HUDEP-2 (cell line): ENCODE data around the gene ASB3.
"Not testable (repeated sequence)": the region's sequence is repeated elsewhere in the genome, so short reads cannot be mapped to it uniquely, and the experiment has no call there.

ENCODE experiments used
- DNase-seq, 76 experiments: peaks; one replicate each; lab custom pipeline; 2025; ENCODE audit not compliant: unreplicated experiment in 76 of 76; lab: John Stamatoyannopoulos, UW

The ASB3 gene, protein sequence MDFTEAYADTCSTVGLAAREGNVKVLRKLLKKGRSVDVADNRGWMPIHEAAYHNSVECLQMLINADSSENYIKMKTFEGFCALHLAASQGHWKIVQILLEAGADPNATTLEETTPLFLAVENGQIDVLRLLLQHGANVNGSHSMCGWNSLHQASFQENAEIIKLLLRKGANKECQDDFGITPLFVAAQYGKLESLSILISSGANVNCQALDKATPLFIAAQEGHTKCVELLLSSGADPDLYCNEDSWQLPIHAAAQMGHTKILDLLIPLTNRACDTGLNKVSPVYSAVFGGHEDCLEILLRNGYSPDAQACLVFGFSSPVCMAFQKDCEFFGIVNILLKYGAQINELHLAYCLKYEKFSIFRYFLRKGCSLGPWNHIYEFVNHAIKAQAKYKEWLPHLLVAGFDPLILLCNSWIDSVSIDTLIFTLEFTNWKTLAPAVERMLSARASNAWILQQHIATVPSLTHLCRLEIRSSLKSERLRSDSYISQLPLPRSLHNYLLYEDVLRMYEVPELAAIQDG

DNA sequence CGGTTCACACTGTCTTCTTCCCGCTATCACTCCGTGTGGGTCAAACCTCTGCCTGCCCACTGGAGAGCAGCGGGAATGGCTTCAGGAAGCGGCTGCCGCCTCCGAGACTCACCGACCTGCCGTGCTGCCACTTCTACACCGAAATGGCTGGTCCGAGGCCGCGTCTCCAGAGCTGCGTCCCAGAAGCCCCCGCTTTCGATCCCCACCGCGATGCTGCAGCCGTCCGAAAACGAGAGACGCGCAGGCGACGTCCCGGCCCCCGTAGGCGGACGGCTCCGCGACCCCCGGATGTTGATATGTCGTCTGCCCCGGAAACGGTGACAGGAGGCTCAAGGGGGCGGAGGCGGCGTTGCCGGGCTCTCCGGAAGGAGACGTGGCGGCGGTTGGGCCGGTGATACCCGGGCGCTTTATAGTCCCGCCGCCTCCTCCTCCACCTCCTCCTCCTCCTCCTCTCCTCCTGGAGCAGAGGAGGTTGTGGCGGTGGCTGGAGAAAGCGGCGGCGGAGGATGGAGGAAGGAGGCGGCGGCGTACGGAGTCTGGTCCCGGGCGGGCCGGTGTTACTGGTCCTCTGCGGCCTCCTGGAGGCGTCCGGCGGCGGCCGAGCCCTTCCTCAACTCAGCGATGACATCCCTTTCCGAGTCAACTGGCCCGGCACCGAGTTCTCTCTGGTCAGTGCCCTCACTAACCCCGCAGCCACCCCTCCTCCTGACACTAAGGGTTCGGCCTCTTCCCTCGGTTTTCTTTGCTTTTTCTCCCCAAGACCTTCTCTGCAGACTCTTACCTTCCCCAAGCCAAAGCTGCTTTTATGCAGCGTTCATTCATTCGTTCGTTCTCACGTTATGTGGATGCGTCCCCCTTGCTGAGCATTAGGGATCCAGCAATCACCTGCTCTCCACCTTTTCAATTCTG lies at the start of gene ASB3, which contains the start of gene ERLEC1:
ASB3 (minus strand) TSS at position 249 of the 909 bp plus-strand sequence. CDS start 21,381 bp downstream, outside the sequence.
ERLEC1 (plus strand) TSS at position 340 of the 909 bp plus-strand sequence; CDS start at position 507, 167 bp downstream.
- DNase-seq: peak in 73 of 76 experiments; percentile 20 to 87 (median 72)

DNA sequence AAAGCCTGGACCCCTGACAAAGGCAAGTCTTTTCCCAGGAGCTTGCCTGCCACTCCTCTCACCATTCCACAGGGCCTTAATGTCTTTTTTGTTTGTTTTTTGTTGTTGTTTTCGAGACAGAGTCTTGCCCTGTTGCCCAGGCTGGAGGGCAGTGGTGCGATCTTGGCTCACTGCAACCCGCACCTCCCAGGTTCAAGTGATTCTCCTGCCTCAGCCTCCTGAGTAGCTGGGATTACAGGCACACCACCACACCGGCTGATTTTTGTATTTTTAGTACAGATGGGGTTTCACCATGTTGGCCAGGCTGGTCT lies 43.2 kb upstream of the ASB3 start:
- DNase-seq: not testable (repeated sequence)

DNA sequence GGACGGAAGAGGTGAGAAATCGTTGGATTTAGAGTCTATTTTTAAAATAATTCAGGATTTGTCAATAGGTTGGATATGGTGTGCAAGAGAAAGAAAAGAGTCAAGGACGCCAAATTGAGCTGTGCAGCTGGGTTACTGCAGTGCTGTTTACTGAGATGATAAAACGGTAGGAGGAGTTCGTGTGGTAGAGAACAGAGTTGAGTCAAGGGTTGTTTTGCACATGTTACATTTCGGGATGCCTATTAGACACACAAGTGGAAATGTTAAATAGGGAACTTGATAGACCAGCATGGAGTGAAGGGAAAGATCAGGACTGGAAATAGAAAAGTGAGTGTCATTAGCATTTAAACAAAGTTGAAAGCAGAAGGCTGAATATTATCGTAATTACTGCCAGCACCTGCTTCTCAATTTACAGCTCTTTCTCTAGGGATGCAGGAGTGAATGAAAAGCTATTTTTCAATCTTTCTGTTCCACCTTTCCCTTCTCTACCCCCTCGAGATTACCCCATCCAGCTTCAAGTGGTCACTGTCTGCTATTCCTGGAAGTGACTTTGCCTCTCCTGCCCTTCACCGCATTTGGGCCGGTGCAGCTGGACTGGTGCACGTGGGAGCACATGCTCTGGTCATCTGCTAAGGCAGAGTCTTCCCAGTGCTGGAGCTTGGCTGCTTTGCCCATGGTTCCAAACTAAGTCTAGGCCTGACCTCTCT lies 42.7 kb upstream of the ASB3 start:
- no peak for DNase-seq

DNA sequence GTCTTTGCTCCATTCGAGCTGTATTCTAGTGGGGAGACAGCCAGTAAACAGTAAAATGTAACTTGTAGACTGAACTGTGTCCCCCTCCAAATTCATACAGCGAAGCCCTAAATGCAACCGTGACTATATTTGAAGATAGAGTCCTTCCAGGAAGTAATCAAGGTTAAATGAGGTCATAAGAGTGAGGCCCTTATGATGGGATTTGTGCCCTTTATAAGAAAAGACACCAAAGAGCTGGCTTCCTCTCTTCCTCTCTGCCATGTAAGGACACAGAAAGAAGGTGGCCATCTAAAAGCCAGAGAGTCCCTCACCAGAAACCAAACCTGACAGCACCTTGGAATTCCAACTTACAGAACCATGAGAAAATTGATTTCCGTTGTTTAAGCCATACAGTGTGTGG lies 41.6 kb upstream of the ASB3 start:
- no peak for DNase-seq

DNA sequence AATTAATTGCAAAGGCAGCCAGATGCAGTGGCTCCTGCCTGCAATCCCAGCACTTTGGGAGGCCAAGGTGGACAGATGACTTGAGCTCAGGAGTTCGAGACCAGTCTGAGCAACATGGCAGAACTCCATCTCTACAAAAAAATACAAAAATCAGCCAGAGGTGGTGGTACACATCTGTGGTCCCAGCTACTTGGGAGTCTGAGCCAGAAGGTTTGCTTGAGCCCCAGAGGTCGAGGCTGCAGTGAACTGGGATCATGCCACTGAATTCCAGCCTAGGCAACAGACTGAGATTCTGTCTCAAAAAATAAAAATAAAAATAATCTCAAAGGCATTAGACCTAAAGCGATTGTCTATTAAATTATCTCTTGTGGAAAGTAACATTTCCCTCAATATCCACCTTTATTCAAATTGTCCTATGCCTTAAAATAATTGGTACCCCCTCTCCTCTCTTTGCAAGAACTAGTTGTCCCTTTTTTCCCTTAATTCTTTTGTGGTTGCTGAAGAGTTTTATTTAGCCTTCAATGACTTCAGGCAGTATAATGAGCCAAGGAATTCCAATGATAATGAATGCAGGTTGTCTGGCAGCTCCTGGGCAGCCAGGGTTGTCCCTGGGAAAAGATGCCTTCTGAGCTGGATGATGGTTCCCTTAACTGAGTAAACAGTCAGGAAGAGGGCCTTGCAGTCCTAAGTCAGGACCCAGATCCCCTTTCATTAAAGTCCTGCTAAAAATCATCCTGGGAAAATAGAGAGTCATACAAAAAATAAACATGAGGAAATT lies 40.8 kb upstream of the ASB3 start:
- DNase-seq: no peak

DNA sequence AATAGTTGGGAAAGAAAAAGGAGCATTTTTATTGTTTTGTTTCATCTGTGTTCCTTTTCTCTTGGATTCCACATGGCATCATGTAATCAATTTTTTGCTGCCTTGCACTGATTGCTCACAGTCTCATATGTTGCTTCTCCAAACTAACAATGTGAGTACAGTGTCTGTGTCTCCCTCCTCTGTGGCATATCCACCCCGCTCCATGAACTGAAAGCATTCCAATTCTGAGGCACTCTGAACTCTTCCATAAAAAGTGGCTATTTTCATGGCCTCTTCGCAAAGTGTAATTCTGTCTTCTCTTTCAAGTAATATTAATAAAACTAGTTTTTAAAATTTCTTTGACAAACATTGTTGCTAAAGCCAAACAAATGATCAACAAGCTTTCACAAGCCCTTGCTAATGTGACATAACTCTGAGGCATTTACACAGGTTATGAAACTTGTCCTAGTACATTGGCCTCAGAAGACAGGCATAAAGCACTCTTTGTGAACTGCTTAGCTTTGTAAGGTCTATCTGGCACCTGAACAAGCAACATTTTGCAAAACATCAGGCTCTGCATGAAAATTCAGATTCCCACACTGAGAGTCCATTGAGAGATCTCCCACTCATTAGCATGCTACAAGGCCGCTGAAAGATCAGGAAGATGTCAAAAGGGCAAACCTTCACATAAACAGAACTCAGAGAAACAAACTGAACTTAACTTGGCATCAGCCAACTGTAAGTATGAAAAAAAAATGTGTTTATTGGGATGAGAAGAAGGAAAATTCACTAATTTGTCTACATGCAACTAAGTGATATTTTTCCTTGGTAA lies 40.0 kb upstream of the ASB3 start:
- no peak for DNase-seq

DNA sequence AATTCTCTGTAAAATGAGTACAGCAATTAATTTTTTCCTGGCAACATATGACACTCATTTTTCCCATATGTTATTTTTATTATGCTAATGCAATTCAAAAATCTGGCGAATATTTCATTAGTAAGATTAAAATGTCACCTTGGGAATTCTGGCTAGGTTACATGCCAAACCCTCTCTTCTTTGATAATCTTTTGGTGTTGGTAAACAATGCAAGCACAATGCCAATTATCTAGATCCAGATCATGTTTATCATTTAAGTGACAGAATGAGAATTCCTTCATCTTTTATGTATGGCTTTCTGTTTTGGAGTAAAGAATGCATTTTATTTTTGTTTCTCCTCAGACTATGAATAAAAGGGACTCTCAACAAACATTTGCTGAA lies 39.3 kb upstream of the ASB3 start:
- DNase-seq: no peak

DNA sequence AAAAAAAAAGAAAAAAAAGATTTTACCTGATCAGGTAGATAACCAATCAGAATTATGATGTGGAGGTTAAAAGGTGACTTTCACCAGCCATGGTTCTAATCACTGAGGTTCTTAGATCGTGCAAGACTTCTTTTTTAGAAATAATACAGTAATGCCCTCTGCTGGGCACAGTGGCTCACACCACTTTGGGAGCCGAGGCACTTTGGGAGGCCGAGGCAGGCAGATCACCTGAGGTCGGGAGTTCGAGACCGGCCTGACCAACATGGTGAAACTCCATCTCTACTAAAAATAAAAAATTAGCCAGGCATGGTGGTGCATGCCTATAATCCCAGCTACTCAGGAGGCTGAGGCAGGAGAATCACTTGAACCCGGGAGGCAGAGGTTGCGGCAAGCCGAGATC lies 36.9 kb upstream of the ASB3 start:
- peak in 9 of 76 experiments; percentile 1 to 19 (median 4) for DNase-seq

DNA sequence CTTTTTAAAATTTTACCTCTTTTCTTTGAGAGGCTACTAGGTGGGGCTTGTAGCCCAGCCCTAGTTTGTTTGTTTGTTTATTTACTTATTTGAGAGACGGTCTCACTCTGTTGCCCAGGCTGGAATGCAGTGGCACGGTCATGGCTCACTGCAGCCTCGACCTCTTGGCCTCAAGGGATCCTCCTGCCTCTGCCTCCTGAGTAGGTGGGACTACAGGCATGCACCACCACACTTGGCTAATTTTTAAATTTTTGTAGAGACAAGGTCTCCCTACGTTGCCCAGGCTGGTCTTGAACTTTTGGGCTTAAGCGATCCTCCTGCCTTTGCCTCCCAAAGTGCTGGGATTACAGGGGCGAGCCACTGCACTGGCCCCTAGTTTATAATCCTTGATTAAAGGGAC lies 35.1 kb upstream of the ASB3 start:
- no peak for DNase-seq

DNA sequence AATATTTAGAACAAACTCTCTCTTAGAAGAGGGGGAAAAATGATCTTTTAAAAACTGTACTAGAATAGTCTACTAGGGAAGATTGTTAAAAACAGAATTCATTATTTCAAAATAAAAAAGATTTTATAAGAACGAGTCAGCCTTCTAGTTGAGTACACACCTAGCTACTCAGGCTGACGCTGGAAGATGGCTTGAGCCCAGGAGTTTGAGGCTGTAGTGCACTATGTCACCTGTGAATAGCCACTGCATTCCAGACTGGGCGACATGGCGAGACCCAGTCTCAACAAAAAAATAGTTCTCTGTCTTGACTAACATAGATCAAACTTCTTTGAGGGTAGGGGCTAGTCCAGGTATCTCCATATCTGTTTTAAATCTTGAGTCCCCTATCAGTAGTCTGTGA lies 34.0 kb upstream of the ASB3 start:
- DNase-seq: no peak

DNA sequence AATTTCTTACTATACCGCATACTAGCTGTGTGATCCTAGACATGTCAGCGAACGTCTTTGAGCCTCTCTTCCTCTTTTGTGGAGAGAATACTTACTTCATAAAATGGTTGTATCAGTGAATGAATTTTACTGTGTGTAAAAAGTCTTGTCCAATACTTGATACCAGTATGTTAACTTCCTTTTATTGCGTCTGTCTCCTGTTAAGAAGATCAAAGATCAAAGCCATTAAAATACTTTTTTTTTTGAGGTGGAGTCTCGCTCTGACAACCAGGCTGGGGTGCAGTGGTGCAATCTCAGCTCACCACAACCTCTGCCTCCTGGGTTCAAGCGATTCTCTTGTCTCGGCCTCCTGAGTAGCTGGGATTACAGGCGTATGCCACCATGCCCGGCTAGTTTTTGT lies 33.3 kb upstream of the ASB3 start:
- DNase-seq: no peak

DNA sequence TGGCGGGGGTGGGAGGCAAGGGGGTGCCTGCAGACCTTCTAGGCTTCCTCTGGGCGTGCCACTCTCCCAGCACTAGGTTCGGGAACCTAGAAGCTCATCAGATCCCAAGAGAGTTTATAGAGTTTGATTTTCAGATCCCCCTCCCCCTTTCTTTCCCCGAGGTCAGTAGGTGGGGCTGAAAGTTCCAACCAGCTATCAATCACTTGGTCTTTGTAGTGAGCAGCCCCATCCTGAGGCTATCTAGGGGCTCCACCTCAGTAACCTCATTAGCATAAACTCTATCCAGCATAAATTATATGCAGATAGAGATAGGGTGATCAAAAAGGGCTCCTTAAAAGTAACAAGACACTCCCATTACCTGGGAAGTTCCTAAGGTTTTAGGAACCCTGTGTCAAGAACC lies 32.9 kb upstream of the ASB3 start:
- no peak for DNase-seq

DNA sequence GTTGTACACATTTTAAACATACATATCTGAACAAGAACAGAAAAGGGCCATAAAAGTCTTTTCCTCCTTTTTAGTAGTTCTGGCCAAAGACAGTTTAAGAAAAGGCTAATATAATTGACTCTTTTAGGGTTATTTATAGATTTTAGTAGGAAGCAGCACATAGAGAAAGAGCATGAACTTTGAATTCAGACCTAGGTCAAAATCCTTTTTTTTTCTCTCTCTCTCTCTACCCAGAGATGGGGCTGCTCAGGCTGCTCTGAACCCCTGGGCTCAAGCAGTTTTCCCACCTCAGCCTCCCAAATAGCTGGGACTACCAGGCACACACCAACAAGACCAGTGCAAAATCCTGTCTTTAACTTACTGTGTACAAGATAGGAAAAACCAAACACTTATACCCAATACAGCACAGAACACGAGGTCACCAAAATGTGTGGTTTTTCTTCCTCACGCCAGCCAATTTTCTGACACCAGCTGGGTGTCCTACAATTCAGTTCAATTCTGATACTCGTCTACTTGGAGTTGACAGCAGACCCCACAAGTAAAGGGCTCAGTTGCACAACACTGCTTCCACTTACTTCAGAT lies 32.2 kb upstream of the ASB3 start:
- DNase-seq: no peak

DNA sequence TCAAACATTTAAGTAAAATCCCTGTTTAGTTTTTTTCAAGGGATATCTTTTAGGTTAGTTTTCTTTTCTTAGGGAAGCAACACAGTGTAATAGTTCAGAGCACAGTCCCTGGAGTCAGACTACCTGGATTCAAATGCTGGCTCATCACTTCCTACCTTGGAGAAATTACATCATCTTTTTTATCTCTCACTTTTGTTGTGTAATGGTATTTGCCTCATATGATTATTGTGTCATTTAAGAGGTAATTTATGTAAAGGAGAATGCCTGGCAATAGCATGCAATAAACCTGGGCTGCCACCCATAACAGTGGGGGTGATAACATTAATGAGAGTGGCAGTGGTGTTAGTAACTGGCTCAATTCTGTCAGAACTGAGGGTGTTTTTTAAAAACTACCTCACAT lies 26.4 kb upstream of the ASB3 start:
- no peak for DNase-seq

DNA sequence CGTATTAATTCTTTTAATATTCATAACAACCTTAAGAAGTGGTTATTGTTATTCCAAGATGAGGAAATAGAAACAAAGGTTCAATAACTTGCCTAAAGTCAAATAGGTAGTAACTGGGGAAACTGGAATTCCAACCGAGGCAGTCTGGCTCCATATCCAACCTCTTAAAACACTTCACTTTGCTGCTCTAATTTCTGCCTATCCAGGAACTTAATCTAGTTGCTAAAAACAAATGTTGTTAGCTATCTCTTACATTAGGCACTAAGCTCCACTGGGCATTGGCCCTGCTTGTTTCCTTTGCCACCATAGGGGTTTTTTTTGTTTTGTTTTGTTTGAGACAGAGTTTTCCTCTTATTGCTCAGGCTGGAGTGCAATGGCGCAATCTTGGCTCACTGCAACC lies 24.8 kb upstream of the ASB3 start:
- no peak for DNase-seq

DNA sequence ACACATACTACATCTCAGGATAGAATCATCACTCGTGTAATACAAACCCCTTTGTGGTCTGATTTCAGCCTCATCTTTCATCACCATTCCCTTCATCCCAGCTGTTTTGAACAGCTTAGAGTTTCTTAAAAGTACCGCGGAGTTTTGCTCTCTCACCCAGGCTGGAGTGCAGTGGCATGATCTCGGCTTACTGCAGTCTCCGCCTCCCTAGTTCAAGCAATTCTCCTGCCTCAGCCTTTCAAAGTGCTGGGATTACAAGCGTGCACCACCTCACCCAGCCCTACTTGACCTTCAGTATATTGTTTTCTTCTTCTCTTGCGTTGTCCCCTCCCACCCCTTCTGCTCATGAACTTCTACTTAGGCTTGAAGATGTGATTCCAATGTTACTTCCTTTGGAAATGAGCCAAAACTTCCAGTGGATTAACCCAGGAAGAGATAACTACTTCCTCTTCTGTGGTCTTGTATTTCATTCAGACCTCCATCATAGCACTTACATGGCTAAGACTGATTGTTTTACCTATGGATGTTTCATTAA lies 15.9 kb upstream of the ASB3 start:
- DNase-seq: no peak

DNA sequence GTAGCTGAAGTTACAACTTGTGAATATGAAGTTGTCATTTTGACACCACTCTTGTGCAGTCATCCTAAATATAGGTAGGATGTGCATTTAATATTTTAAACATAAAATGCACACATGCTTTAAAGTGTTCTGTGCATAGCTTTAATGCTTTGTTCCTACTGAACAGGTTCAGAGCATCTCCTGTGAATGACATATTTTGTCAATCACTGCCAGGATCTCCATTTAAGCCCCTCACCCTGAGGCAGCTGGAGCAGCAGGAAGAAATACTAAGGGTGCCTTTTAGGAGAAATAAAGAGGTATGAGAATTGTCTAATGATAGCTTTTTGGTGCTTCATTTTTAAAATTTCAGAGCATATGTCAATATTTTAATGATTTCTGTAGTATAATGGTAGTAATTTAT lies 14.8 kb upstream of the ASB3 start:
- no peak for DNase-seq

DNA sequence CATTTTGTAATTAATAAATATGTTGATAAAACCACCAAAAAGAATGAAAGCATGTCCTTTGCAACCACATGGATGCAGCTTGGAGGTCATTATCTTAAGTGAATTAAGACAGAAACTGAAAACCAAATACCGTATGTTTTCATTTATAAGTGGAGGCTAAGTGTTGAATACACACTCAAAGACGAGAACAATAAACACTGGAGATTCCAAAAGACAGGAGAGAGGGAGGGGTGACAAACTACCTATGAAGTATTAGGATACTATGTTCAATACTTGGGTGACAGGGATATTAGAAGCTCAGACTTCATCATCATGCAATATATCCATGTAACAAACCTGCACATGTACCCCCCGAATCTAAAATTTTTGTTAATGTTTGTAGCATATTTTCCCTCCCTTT lies 7.1 kb upstream of the ASB3 start:
- no peak for DNase-seq

DNA sequence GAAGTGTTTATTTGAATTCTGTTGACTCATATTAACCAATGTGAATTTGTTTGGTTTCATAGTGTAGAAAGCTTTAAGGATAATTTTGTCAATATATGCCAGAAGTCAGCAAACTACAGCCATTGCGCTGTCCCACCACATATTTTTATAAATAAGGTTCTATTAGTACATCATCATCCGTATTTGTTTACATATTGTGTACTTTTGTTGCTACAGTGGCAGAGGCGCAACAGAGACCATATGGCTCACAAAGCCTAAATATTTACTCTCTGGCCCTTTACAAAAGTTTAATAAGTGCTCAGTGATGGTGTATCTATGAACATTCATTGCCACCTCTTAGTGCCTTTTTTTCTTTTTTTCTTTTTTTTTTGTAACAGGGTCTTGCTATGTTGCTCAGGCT lies 6.5 kb upstream of the ASB3 start:
- DNase-seq: no peak
